HUES64 (cell line): ENCODE results near the gene TGFBR3L.

ENCODE experiments used
- H3K27ac ChIP-seq: 2 replicates; pipeline ENCODE4 v1.7.0; 2013; ENCODE audit warnings: low read depth, low read length, inconsistent platforms
- H3K27me3 ChIP-seq: 2 replicates; pipeline ENCODE4 v1.6.1; 2013; ENCODE audit warnings: mild to moderate bottlenecking, low read length; ENCODE audit not compliant: insufficient read depth
- H3K36me3 ChIP-seq: 2 replicates; pipeline ENCODE4 v1.6.1; 2013; ENCODE audit warnings: mild to moderate bottlenecking, low read length; ENCODE audit not compliant: insufficient read depth
- H3K4me1 ChIP-seq: 2 replicates; pipeline ENCODE4 v1.6.1; 2013; ENCODE audit warnings: mild to moderate bottlenecking, low read length, moderate library complexity; ENCODE audit not compliant: insufficient read depth
- H3K4me3 ChIP-seq: 2 replicates; pipeline ENCODE4 v1.5.1; 2013; ENCODE audit warnings: mild to moderate bottlenecking, low read length, moderate library complexity
- H3K9ac ChIP-seq: 2 replicates; pipeline ENCODE4 v1.6.1; 2013; ENCODE audit warnings: mild to moderate bottlenecking, low read depth, low read length
- H3K9me3 ChIP-seq: 2 replicates; pipeline ENCODE4 v1.6.1; 2013; ENCODE audit warnings: low read depth, low read length; ENCODE audit not compliant: insufficient read depth
- WGBS: fragments of 150-250, 120-280 bp; methylation state at CpG from one replicate; pipeline ENCODE4 v1.1.7; 2013; ENCODE audit warnings: missing lambda C conversion rate; 5-methylcytosine and 5-hydroxymethylcytosine counted together

Gene TGFBR3L

DNA sequence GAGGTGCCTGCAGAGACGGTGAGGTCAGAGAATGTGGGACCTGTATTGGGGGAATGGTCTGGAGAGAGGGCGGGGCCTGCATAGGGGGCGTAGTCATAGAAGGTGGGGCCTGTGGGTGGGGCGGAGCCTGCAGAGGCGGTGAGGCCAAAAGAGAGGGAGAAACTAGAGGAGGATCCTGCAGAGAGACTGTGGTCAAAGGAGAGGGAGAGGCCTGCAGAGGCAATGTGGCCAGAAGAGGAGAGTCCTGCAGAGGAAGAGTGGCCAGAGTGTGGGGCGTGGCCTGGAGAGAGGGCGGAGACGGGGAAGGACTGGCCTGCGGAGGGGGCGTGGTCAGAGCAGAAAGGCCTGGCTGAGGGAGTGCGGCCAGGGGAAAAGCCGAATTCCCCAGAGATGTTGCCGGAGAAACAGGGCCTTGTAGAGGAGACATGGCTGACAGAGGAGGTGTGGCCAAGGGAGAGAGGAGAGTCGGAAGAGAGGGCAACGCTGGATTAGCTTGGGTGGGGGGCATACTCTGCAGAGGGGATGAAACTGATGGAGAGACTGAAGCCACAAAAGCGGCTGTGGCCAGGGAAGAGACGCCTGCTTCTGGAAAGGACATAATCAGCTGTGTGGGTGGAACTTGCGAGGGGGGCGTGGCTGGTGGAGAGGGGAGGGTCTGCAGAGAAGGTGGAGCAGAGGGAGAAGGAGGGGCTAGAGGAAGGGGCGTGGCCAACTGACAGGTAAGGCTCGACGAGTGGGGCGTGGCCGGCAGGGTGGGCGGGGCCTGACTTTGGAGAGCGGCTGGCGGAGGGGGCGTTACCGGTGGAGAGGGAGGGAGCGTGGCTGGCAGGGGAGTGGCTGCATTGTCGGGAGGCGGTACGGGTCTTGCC is 43.0 kb upstream of the TGFBR3L start:
- H3K9me3 ChIP-seq = no peaks in the 10 kb centered on the region
- H3K4me1 ChIP-seq = 0 out of 2 replicates have a peak, but pooled peaks cover 6% of the 10 kb centered on the region
- peak overlapping the region; percentile 33 for H3K4me3 ChIP-seq
- H3K9ac ChIP-seq = no peak overlapping the region
- peaks cover 23% of the 10 kb centered on the region for H3K27me3 ChIP-seq
- H3K36me3 ChIP-seq = no peaks in the 10 kb centered on the region
- 8% methylated on average over 33 of the region's 33 CpGs for WGBS
- peak overlapping the region; percentile 80; the same call in 1 of the 2 replicates for H3K27ac ChIP-seq

DNA sequence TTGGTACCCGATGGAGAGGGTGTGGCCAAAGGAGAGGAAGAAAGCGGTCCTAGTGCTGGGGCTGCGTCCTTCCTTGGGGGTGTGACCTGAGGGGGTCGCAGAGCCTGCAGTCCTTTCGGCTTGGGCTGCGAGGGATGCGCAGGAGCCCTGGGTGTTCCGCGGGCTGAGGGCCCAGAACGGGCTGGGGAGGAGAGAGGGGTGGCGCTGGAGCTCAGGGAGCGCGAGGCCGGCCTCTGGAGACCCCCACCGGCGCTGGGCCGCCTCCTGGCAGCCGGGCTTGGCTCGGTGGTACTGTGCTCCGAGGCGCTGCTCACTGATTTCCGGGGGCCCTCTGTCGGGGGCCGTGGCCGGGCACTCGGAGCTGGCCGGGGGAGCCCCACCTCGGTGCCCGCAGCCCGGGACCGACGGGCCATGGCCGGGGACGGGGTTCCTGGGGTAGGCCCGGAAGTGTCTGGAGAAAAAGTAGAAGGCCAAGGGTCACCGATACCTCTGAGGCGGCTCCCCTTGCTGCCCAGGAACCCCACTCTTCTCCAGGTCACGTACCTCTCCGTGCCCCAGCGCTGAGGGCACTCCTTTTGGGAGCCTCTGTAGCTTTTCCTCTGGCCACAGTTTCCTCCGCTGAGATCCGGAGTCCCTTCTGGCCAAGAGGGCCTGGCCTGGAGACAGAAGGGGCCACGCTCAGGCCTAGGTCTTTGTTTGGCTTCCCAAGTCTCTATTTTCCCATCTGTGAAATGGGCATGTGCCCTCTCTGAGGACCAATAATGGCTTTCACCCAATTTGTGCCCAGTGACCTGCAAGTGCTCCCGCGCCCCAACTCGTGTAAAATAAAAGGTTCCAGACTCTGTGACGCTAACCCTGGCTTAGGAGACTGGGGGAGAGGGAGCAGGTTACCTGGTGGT is 42.1 kb upstream of the TGFBR3L start:
- Histone ChIP-seq H3K36me3 (no peaks in the 10 kb centered on the region), H3K27me3 (peaks cover 18% of the 10 kb centered on the region), H3K9ac (no peak overlapping the region), H3K4me3 (peak overlapping the region; percentile 84), H3K27ac (no peak overlapping the region), H3K4me1 (0 out of 2 replicates have a peak, but pooled peaks cover 6% of the 10 kb centered on the region), H3K9me3 (no peaks in the 10 kb centered on the region)
- 34% methylated on average over 47 of the region's 47 CpGs for WGBS

DNA sequence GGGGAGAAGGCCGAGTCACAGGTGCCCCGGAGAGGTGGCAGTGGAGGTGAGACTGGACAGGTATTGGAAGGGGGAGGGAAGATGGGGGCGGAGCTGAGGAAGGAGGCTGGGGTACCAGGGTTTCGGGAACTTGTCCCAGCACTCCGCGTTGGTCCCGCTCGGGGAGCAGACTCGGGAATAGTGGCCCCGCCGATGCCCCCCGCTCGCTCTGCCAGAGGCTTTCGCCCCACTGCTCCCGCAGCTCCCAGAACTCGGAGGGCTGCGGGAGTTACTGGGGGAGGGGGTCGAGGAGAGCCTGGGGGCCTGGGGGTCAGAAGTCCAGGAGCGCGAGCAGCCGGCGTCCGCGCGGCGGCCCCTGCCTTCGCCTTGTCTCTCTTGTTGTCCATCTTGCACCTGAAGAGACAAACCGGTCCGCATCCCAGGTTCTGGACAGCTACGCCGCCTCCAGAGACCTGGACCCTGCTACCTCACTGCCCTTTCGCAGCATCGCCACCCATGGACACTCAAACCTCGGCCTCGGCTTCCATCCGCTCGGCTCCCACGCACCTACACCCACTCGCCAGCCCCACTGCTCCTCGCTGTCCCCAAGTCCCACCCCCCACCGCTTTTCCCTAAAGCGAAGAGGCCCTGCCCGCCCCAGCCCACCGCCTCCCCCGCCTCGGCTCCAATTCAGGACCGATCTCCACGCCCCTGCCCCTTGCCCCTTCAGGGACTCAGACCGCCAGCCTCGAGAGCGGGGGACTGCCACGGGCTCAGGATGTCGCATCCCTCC is 41.1 kb upstream of the TGFBR3L start:
- 21% methylated on average over 53 of the region's 53 CpGs for WGBS
- H3K4me3 ChIP-seq = peak overlapping the region; percentile 84
- no peaks in the 10 kb centered on the region for H3K9me3 ChIP-seq
- H3K9ac ChIP-seq = peak overlapping the region; percentile 76
- H3K36me3 ChIP-seq = no peaks in the 10 kb centered on the region
- H3K27ac ChIP-seq = no peak overlapping the region
- 0 out of 2 replicates have a peak, but pooled peaks cover 3% of the 10 kb centered on the region for H3K4me1 ChIP-seq
- peaks cover 18% of the 10 kb centered on the region for H3K27me3 ChIP-seq

DNA sequence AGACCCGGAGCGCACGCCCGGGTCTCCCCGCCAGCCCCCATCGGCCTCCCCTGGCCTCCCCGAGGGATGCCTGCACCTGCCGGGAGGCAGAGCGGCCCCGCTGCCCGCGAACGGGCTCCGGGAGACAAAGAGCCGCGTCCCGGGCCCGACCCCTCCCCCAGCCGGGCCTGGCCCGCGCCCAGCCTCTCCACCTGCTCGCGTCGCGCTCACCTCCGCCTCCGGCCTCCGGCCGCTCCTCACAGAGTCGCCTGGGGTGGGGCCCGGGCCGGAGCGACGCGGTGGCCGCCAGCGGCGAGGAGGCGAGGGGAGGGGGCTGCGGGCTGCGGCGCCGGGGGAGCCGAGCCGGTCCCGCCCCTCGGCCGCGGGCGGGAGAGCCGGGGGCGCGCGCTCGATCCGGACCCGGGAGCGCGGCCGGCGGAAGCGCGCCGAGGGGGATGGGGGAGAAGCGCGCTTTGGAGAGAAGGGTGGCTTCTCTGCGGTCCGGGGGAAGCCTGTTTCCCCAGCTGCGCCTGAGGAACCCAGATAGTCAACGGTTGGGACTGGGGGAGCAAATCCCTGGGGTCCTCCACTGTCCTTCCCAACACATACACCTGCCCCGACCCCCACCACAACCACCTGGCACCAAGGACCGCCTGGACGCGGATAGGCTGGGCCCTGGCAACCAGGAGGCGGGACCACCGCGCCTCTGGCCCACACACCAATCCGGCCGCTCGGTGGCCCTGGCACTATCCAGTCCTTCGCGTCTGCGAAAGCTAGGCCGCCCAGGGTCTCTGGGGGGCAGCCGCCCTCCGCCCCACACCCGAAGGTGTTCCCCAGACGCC is 40.3 kb upstream of the TGFBR3L start, which contains the start of gene PRR36:
PRR36 (minus strand) TSS at position 315 of the 821 bp plus-strand sequence. CDS start 701 bp downstream, outside the sequence.
- Histone ChIP-seq H3K4me1 (0 out of 2 replicates have a peak, but pooled peaks cover 2% of the 10 kb centered on the region), H3K9ac (peak within 1 kb of the TSS; percentile 76), H3K27me3 (peaks cover 18% of the 10 kb centered on the region), H3K36me3 (no peaks in the 10 kb centered on the region), H3K27ac (peak within 1 kb of the TSS; percentile 18; the same call in 1 of the 2 replicates), H3K9me3 (no peaks in the 10 kb centered on the region), H3K4me3 (peak within 1 kb of the TSS; percentile 84)
- under 1% methylated on average over 88 of the region's 88 CpGs for WGBS

DNA sequence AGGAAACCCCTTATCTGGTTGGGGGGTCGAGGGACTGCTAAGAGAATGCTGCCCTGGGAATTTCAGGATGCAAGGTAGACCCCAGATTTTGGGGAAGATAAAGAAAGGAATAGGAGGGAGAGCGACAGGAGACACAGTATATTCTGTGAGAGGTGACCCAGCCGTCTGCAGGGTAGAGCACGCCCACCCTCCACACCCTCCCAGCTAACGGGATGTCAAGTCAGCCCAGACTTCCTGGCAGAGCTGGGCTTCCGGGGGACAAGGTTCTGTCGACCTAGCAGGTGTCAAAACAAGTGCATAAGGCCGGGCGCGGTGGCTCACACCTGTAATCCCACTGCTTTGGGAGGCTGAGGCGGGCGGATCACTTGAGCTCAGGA is 39.7 kb upstream of the TGFBR3L start:
- Histone ChIP-seq H3K36me3 (no peaks in the 10 kb centered on the region), H3K4me3 (peak overlapping the region; percentile 84), H3K27me3 (peaks cover 18% of the 10 kb centered on the region), H3K9me3 (no peaks in the 10 kb centered on the region), H3K27ac (no peak overlapping the region), H3K9ac (no peak overlapping the region), H3K4me1 (0 out of 2 replicates have a peak, but pooled peaks cover 2% of the 10 kb centered on the region)
- WGBS = 54% methylated on average over 12 of the region's 12 CpGs

DNA sequence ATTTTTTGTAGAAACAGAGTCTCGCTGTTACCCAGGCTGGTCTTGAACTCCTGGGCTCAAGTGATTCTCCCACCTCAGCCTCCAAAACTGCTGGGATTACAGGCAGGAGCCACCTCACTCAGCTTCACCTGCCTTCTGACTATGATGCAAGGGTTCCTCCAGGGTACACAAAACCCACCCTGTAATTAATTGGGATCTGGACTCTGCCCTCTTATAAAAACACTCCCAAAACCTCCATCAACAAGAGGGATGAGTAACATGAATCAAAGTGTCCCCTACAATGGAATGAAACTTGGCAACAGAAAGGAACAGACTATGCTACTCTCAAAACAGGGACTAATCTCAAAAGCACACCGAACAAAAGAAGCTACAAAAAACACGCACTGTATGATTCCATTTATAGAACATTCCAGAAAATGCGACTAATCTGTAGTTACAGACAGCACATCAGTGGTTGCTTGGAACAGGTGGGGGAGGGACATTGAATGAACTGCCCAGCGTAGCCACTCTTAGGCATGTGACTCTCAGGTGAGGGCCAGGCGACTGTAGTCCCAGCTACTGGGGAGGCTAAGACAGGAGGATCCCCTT is 37.3 kb upstream of the TGFBR3L start:
- Histone ChIP-seq H3K9ac (no peak overlapping the region), H3K36me3 (no peaks in the 10 kb centered on the region), H3K9me3 (no peaks in the 10 kb centered on the region), H3K4me1 (no peaks in the 10 kb centered on the region), H3K27ac (no peak overlapping the region), H3K4me3 (no peak overlapping the region), H3K27me3 (peaks cover 18% of the 10 kb centered on the region)
- 94% methylated on average over 6 of the region's 6 CpGs for WGBS

DNA sequence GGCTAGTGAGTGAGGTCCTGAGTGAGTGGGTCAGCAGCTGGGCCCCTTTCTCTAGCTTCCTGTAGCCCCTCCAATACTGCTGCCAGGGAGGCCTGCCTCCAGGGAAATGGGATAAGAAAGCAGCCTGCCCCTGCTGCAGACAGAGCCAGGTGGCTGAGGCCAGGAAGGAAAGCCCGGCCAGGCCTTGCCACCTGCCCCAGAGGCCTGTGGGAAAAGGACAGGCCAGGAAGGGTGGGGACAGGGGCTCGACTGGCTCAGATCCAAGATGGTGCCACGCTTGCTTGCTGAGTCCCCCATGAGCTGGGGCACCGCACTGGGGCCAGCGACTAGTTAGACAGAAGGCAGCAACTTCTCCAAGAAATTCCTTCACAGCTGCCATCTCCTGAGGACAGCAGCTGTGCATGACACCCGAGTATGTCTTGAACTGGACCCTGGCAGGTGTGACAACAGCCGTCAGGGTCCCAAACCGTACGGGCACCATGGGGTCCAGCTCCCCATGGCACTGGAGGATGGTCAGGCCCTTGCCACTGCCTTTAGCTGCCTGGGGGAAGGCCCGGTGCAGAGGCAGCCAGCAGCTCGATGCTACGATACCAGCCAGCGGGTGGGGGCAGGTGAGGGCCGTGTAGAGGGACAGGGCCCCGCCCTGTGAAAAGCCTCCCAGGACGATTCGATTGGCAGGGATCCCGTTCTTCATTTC is 35.4 kb upstream of the TGFBR3L start:
- Histone ChIP-seq H3K27me3 (peaks cover 4% of the 10 kb centered on the region; the same call in 1 of the 2 replicates), H3K36me3 (no peaks in the 10 kb centered on the region), H3K4me3 (no peak overlapping the region), H3K9ac (no peak overlapping the region), H3K27ac (no peak overlapping the region), H3K4me1 (no peaks in the 10 kb centered on the region), H3K9me3 (no peaks in the 10 kb centered on the region)
- WGBS = 91% methylated on average over 18 of the region's 18 CpGs

DNA sequence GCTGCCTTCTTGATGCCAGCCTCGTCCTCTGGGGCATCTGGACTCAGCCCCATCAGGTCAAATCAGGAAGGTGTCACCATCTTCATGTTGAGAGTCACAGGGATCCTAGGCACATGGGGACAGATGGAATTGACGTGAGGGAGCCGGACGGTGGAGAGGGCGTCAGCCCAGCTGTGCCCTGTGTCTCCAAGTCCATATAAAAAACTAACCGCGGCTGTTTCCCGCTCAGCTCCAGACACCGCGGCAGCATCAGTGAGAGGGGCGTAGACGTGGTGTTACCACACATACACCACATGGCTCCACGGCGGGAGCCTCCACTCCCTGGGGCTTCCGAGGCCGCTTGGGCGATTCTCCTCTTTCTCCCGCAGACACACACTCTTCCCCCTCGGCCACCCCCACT is 34.8 kb upstream of the TGFBR3L start:
- no peaks in the 10 kb centered on the region for H3K36me3 ChIP-seq
- WGBS = 96% methylated on average over 17 of the region's 19 CpGs

DNA sequence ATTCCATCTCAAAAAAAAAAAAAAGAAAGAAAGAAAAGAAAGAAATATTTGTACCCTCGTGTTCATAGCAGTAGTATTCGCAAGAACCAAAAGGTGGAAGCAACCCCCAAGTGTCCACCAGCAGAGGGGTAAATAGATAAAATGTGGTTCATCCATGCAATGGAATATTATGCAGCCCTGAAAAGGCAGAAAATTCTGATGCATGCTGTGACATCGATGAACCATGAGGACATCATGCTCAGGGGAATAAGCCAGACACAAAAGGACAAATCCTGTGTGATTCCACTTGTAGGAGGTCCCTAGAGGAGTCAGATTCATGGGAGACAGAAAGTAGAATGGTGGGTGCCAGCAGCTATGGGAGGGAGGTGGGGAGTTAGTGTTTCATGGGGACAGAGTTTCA is 32.7 kb upstream of the TGFBR3L start:
- H3K36me3 ChIP-seq = no peaks in the 10 kb centered on the region
- H3K4me3 ChIP-seq = no peak overlapping the region
- 89% methylated on average over 3 of the region's 3 CpGs for WGBS
- H3K9me3 ChIP-seq = no peaks in the 10 kb centered on the region
- no peak overlapping the region for H3K9ac ChIP-seq
- peaks cover 4% of the 10 kb centered on the region; the same call in 1 of the 2 replicates for H3K27me3 ChIP-seq
- H3K27ac ChIP-seq = no peak overlapping the region
- H3K4me1 ChIP-seq = no peaks in the 10 kb centered on the region

More for the DNA sequence above, 34.8 kb upstream of the TGFBR3L start:
- Histone ChIP-seq H3K27ac (no peak overlapping the region), H3K9me3 (no peaks in the 10 kb centered on the region), H3K4me3 (no peak overlapping the region), H3K27me3 (peaks cover 4% of the 10 kb centered on the region; the same call in 1 of the 2 replicates), H3K9ac (no peak overlapping the region), H3K4me1 (no peaks in the 10 kb centered on the region)
